Mucosa of stomach (tissue), 1 donor: ENCODE data around the gene ASXL1.

ENCODE experiments used
- H3K27me3 ChIP-seq: one replicate; pipeline ENCODE4 v1.7.0; 2013; ENCODE audit warnings: mild to moderate bottlenecking, low read length; ENCODE audit not compliant: control insufficient read depth, insufficient read depth
- H3K36me3 ChIP-seq: one replicate; pipeline ENCODE4 v1.7.0; 2013; ENCODE audit warnings: low read length; ENCODE audit not compliant: control insufficient read depth, insufficient read depth
- H3K4me1 ChIP-seq: one replicate; pipeline ENCODE4 v1.7.0; 2013; ENCODE audit warnings: mild to moderate bottlenecking, low read length; ENCODE audit not compliant: control insufficient read depth, insufficient read depth
- H3K4me3 ChIP-seq: one replicate; pipeline ENCODE4 v1.7.0; 2013; ENCODE audit warnings: low read length
- H3K9ac ChIP-seq: one replicate; pipeline ENCODE4 v1.7.0; 2013; ENCODE audit warnings: mild to moderate bottlenecking, low read length, moderate library complexity
- H3K9me3 ChIP-seq: one replicate; pipeline ENCODE4 v1.7.0; 2013; ENCODE audit warnings: mild to moderate bottlenecking, low read length, moderate library complexity; ENCODE audit not compliant: control insufficient read depth
- donor health status: Pancreatic carcinoma.

Gene ASXL1

DNA sequence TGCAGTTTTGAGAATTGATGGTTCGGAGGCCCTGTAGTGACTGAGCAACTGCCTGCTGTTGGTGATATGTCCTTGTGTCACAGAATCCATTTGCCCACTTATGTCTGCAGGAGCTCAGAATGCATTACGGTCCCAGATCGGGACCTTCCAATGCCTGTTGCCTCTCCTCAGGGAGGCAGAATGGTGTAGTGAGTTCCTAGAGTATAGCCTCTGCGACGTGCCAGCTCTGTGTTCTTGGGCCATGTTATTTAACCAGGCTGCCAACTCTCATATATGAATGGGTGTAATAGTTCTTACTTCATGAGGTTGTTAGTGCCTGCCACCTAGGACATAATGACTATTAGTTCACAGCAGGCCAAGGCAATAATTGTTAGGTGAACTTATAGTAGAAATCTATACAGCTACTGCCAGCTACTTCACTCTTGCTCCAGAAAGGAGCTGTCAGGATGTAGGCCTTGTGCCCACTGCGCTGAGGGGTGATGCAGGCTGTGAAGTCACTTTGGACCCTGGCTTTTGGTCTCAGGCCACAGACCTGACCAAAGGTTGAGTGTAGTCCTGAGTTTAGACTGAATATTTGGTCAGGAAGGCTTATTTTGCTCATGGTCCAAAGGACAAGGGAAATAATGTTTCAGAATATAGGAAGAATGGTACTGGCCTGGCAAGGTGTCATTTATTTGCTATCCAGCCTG, 82.1 kb downstream of the ASXL1 start:
- Histone ChIP-seq H3K9ac (no peak overlapping the region), H3K4me3 (no peak overlapping the region), H3K9me3 (no peaks in the 10 kb centered on the region), H3K36me3 (peaks cover 23% of the 10 kb centered on the region), H3K27me3 (no peaks in the 10 kb centered on the region), H3K4me1 (peaks cover 1% of the 10 kb centered on the region)

DNA sequence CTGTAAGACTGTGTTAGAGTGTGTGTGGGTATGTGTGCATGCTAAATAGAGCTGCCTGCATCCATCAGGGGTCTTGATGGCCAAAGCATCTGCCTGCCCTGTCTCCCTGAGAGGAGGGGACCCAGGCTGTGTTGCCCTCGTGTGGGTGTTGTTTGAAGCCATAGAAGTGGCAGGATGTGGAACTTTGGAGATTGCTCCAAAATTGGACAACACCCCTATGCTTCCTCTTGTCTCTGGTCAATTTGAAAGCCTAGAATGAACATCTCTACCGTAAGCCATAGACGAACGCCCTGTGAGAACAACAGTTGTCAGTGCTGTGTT, 82.6 kb downstream of the ASXL1 start:
- Histone ChIP-seq H3K36me3 (peaks cover 18% of the 10 kb centered on the region), H3K4me1 (peaks cover 6% of the 10 kb centered on the region), H3K4me3 (no peak overlapping the region), H3K9me3 (no peaks in the 10 kb centered on the region), H3K9ac (no peak overlapping the region), H3K27me3 (no peaks in the 10 kb centered on the region)

DNA sequence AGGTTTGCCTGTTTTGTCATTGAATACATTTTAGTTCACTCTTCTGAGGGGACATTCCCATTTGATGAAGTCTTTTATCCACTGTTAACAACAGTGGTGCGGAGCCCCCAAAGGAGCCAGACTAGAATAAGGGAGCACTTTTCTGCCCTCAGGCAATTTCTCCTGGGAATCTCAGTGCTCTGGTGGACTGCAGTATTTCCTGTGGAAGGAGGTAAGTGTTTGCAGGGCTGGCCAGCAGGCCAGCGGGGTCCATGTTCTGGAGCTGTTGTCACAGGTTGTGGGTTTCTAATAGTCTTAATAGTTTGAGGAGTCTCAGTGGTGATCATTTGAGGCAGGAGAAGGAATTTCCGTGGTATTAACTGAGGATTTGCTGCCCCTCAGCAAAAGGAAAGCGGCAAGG, 83.5 kb downstream of the ASXL1 start:
- no peaks in the 10 kb centered on the region for H3K27me3 ChIP-seq
- H3K4me1 ChIP-seq, result peaks cover 15% of the 10 kb centered on the region
- H3K9me3 ChIP-seq, result no peaks in the 10 kb centered on the region
- peaks cover 14% of the 10 kb centered on the region for H3K36me3 ChIP-seq
- H3K4me3 ChIP-seq, result no peak overlapping the region
- no peak overlapping the region for H3K9ac ChIP-seq

DNA sequence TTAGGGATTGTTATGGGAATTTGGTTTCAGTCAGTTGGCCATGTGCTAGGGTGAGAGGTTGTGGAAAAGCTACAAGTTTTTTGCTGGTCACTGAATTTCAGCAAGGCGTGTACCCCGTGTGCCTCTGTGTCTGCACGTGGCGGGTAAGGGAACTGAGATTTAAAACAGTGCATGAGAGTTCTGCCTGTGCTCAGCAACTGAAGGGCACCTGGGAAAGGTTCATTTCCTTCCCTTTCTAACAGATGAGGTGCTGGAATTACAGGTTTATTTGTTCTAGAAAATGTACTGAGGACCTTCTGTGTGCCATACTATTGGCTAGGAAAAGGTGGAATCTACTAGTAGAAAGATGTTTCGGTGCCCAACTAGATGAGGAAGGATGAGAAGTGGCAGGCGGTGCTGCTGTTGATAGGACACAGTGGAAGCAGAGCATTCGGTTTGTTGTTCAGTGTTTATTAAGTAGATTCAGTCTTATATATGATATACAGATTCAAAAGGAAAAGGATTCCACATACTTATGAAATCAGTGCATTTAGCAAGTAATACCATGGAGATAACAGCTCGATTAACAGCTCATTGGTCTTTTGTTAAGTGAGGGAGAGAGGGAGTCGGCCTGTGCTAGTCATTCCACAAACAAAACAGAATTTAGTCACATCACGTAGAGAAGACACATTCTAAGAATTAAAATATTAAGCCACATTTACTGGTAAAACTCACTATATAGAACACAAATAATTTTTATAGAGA, 84.7 kb downstream of the ASXL1 start:
- H3K9me3 ChIP-seq, result no peaks in the 10 kb centered on the region
- no peak overlapping the region for H3K4me3 ChIP-seq
- H3K27me3 ChIP-seq, result no peaks in the 10 kb centered on the region
- peaks cover 17% of the 10 kb centered on the region for H3K36me3 ChIP-seq
- H3K9ac ChIP-seq, result no peak overlapping the region
- peaks cover 18% of the 10 kb centered on the region for H3K4me1 ChIP-seq

DNA sequence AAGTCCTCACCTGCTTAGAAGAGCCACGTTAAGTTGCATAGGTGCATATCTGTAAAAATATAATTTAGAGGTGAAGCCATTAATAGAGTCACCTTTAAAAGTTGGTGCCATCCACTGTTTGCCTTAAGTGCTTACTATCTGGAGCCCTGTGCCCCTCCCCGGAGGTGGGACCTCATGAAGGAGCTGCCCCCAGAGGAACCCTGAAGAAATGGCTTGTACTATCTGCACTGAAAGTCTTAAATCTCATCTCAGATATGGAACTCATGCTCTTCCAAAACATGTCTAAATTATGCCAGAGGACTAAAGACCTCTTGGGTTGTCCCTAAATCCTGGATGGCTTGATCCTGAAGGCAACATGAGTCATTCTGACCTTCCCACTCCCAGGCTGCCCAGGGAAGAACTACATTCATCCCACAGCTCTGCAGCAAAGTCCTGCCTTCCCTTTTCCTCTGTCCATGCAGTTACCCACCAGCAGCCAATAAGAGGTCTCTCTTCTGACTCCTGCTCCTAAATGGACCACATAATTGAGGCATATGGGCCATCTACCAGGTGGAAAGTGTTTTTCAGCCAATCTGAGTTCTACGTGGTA, 85.3 kb downstream of the ASXL1 start:
- no peak overlapping the region for H3K9ac ChIP-seq
- peaks cover 18% of the 10 kb centered on the region for H3K4me1 ChIP-seq
- H3K27me3 ChIP-seq, result no peaks in the 10 kb centered on the region
- H3K4me3 ChIP-seq, result no peak overlapping the region
- peaks cover 20% of the 10 kb centered on the region for H3K36me3 ChIP-seq
- no peaks in the 10 kb centered on the region for H3K9me3 ChIP-seq

DNA sequence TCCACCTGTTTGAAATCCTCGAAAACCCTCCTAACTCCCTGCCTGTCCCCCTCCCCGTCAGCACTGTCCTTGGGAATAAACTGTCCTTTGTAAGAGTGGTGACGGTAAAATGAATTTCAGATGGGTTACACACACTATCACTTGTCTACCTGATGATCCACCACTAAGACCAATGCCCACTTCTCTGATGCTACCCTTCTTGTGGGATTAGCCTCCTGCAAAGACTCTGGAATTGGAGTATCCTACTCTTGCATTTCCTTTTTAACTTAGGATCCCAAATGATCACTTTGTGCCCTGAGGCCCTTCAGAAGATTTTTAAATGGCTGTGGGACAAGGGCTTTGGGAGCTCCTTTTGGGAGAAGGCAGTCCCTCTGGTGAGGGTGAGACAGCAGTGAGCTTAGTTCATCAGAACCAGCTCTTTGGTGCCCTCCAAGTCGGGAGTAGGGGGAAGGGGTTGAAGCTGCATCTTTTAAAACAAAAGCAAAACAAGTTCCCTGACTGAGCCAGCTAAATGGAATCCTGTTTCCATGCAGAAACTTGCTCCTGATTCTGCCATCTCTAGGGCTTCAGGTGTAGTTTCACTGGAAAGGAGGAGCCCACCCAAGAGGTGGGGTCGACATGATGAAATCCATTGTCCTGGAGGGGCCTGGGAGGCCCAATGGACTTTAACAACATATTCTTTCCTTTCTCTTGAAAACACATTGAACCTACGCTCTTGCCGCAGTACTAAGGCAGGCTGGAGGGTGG, 86.5 kb downstream of the ASXL1 start:
- peaks cover 21% of the 10 kb centered on the region for H3K36me3 ChIP-seq

DNA sequence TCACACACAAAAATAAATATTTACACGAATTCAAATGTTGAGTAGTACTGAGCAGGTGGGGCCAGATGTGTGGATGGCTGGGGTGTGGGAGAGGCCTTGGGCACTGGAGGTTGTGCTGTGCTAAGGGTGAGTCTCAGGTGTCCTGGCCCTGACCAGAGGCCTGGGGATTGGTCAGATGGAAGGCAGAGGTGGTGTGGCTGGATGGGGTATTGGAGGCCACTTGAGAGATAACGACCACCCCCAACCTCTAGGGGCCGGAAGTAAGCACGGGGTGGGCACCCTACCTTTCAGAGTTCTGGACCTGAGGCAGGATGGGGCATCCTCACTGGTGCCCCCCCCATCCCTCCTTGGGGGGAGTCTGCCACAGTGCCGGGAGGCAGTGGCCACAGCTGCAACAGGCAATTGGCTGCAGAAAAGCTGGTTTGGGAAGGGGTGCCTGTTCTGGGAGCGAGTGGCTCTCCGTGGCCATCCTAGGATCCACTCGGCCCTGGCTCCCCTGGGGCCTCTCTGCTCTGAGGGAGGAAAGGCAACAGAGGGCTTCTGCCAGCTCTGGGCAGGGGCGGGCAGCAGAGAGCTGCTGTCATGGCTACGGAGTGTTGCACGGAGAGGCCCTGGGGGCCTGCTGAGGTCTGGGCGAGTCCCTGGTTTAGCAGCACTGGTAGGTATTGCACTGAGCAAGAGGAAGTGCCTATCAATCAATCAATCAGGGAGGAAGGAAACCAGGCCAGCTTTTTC, 87.6 kb downstream of the ASXL1 start:
- H3K9ac ChIP-seq, result no peak overlapping the region
- H3K4me1 ChIP-seq, result peaks cover 29% of the 10 kb centered on the region
- peaks cover 31% of the 10 kb centered on the region for H3K36me3 ChIP-seq
- H3K4me3 ChIP-seq, result no peak overlapping the region
- H3K9me3 ChIP-seq, result no peaks in the 10 kb centered on the region
- no peaks in the 10 kb centered on the region for H3K27me3 ChIP-seq

More for the DNA sequence above, 86.5 kb downstream of the ASXL1 start:
- Histone ChIP-seq H3K4me1 (peaks cover 19% of the 10 kb centered on the region), H3K27me3 (no peaks in the 10 kb centered on the region), H3K9ac (no peak overlapping the region), H3K9me3 (no peaks in the 10 kb centered on the region), H3K4me3 (no peak overlapping the region)

DNA sequence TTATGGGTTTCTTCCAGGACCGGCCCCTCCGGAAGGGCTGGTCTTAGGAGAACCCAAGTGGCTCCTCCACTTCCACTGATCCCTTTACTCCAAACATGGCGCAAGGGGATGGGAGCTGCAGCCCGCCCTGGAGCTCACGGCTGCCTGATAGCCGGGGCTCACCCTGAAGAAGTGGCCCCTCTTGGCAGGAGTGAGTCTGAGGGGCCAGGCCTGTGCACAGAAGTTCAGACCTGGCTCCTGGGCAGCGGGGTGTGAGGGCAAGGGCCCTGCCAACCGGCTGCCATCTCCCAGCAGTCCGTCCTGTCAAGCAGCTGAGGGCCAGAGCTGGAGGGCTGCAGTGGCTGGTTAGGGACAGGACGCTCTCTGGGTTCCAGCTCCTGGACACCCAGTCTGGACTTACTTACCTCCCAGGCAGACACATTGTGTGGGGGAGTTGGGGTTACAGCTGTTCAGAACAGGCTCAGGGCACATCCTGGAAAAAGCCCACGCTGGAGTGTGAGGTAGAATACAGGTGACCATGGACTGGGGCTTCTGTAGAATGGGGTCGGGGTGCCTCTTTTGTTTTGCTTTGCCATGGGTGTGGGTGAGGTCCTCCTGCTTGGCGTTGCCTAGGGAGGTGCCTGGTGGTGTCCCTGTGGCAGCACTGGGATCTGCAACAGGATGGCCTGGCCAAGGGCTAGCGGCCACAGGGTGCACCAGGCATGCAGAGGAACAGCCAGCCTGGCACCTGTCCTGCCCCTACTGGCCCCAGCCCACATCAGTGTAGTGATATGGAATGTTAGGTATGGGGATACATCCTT, 88.4 kb downstream of the ASXL1 start:
- Histone ChIP-seq H3K27me3 (no peaks in the 10 kb centered on the region), H3K4me1 (peaks cover 29% of the 10 kb centered on the region), H3K4me3 (no peak overlapping the region), H3K9me3 (no peaks in the 10 kb centered on the region), H3K9ac (no peak overlapping the region), H3K36me3 (peaks cover 39% of the 10 kb centered on the region)

DNA sequence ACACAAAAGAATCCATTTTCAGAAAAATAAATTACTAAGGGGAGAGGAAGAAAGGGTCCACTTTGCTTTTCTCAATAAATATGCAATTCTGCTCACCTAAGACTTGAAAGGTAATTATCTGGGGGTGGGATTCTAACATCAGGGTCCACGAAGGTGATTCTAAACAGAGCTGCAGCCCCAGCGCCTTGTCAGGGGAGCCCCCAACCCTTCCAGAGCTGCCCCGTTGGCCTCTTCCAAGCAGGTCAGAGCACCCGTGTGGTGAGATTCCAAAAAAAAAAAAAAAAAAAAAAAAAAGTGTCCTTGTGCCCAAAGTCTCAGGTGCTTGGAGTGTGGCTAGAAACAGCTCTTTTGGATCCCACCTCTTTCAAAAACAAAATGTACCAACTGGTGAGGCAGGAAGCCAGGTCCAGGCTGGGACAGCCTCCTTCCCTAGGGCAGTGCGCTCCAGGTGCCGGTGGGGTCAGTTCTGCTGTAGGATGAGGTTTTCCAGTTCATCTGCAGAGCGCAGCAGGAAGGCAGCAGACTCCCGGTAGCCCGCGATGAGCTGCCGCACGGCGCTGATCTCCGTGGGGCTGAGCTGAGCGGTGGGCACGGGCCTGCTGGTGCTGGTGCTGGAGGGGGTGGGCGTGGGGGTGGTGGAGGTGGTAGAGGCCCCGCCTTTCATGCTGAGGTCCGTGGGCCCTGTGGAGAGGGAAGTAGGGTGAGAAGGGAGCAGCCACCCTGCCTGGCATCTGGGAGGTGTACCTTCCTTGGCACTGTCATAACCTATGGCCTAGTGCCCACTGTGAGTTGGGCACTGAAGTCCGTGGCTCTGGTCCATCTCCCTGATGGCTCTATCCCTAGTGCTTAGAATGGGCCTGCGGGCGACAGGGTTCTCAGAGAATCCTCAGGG, 89.3 kb downstream of the ASXL1 start:
- H3K27me3 ChIP-seq, result no peaks in the 10 kb centered on the region
- H3K4me3 ChIP-seq, result no peak overlapping the region
- peaks cover 40% of the 10 kb centered on the region for H3K36me3 ChIP-seq
- H3K9ac ChIP-seq, result no peak overlapping the region
- peaks cover 29% of the 10 kb centered on the region for H3K4me1 ChIP-seq
- H3K9me3 ChIP-seq, result no peaks in the 10 kb centered on the region

DNA sequence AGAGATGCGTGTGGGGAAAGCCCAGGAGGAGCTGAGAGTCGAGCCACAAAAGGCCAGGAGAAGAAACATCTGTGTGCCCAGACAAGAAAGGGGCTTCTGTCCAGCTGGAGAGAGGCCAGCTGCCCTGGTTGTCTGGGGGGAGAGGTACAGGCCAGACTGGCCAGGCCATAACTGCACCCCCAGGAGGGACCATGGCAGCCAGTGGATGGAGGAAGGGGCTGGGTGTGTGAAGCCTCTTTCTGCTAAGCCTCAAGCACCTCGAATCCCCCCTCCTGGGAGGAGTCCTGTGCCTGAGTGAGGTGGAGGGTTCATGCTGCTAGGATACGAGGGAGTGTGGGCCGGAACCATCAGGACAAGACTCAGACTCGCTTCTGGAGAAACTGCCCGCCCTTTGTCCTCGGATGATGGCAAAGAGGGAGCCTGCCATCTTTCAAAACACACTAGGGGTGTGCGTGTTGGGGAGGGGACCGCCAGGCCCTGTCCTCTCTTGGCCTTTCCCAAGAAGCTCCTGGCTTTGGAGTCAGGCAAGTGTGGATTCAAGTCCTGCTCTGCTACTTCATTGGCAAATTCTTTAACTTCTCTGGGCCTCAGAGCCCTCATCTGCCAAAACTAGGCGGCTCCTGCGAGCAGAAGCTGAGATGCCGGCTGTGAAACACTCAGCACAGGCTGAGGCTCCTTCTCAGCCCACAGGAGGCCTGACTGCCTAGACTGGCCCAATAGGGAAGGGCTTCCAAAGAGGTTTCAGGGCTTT, 90.3 kb downstream of the ASXL1 start:
- Histone ChIP-seq H3K9me3 (no peaks in the 10 kb centered on the region), H3K36me3 (peaks cover 48% of the 10 kb centered on the region), H3K4me3 (no peak overlapping the region), H3K4me1 (peaks cover 29% of the 10 kb centered on the region), H3K27me3 (no peaks in the 10 kb centered on the region), H3K9ac (no peak overlapping the region)
